Sigmoid colon (tissue), 7 donors: Measurements from ENCODE around the gene TMEM179. TPM values are rescaled to one million over a fixed set of nuclear protein-coding genes. Genes with fewer than 3 reads are reported as not detected.

Source experiments
- DNase-seq: peaks from one replicate; pipeline ENCODE4 v3.0.0-alpha.2; 2019
- H3K27ac ChIP-seq, 4 donors: fragments of 200-600 bp; sonication (generic); one replicate each; pipeline ENCODE4 v1.5.1; 2016 to 2019; ENCODE audit warnings: mild to moderate bottlenecking in 1 of 4
- H3K27me3 ChIP-seq, 3 donors: fragments of 200-600 bp; sonication (generic); one replicate each; pipeline ENCODE4 v1.5.1; 2019; ENCODE audit warnings: mild to moderate bottlenecking in 1 of 3
- H3K36me3 ChIP-seq, 4 donors: fragments of 200-600 bp; sonication (generic); one replicate each; pipeline ENCODE4 v1.5.1; 2016 to 2019
- H3K4me1 ChIP-seq, 4 donors: fragments of 200-600 bp; sonication (generic); one replicate each; pipeline ENCODE4 v1.5.1; 2017 to 2019
- H3K4me3 ChIP-seq, 4 donors: fragments of 200-600 bp; sonication (generic); one replicate each; pipeline ENCODE4 v1.5.1; 2017 to 2019; ENCODE audit warnings: mild to moderate bottlenecking in 2 of 4, moderate library complexity in 1 of 4
- H3K9me3 ChIP-seq, 4 donors: fragments of 200-600 bp in 3 of 4; sonication (generic) in 3 of 4; one replicate each; pipeline versions ENCODE4 v1.5.1 to v1.6.1; 2013 to 2019
- CTCF ChIP-seq, 4 experiments: fragments of 450-650 bp in 3 of 4; fragments of 200-600 bp in 1 of 4; IDR thresholded peaks; one replicate each; pipeline ENCODE4 v1.5.1; 2016 to 2019; ENCODE audit warnings: antibody characterized with exemption in 4 of 4, mild to moderate bottlenecking in 3 of 4, moderate library complexity in 2 of 4
- EP300 ChIP-seq, 4 donors: sonication (generic); formaldehyde crosslinking; IDR thresholded peaks; one replicate each; pipeline ENCODE4 v1.6.1; 2017; ENCODE audit warnings: antibody characterized with exemption in 4 of 4
- POLR2A ChIP-seq, 2 donors: fragments of 450-650 bp; IDR thresholded peaks; one replicate each; pipeline ENCODE4 v1.6.1; 2016; ENCODE audit warnings: antibody characterized with exemption in 2 of 2, mild to moderate bottlenecking in 2 of 2, moderate library complexity in 2 of 2
- POLR2AphosphoS5 ChIP-seq, 4 donors: sonication (generic); formaldehyde crosslinking; IDR thresholded peaks; one replicate each; pipeline ENCODE4 v1.6.1; 2017; ENCODE audit warnings: antibody characterized with exemption in 4 of 4
- WGBS, 2 donors: extraction: QIAGEN DNeasy Blood & Tissue Kit; methylation state at CpG; one replicate each; pipeline ENCODE4 v1.1.7; 2013; 5-methylcytosine and 5-hydroxymethylcytosine counted together
- intact Hi-C: fragments of 100-400 bp; cut with DNase I; formaldehyde crosslinking; loops from one replicate; pipeline ENCODE4 v1.15.1; 2023
- polyA plus RNA-seq, 3 donors: library from polyadenylated mRNA; stranded (reverse); fragments of 200-250 nt; gene quantifications; one replicate each; pipeline ENCODE4 v1.2.3, GENCODE V29; 2013
- total RNA-seq, 4 donors: library from RNA; depleted of rRNA; stranded (reverse); fragments of >200 nt; gene quantifications; one replicate each; pipeline ENCODE4 v1.1.0, GENCODE V29; 2016
- donor health status: healthy with polysubstance abuse.
- donor health status: Bipolar disorder and iron deficiency.
- donor health status: healthy.

The TMEM179 gene
- total and polyA plus RNA-seq, 7 donors, result 1.4 to 5.4 (median 4.1) TPM; not detected in 2

- no peaks in the 10 kb centered on the region for H3K4me1 ChIP-seq
- no peaks in the 10 kb centered on the region for H3K36me3 ChIP-seq
- TF ChIP-seq POLR2AphosphoS5 (IDR thresholded peaks at IDR 0.05) (no peak), CTCF (IDR thresholded peaks at IDR 0.05) (no peak), EP300 (IDR thresholded peaks at IDR 0.05) (no peak), POLR2A (IDR thresholded peaks at IDR 0.05) (no peak)
- WGBS, 2 donors, result 49 to 78% methylated on average over 3 of the region's 3 CpGs
- no peaks in the 10 kb centered on the region for H3K9me3 ChIP-seq
- intact Hi-C loops, result no loop called here
- H3K4me3 ChIP-seq, result no peak overlapping the region
- H3K27me3 ChIP-seq, result peaks cover 0 to 10% (median 5%) of the 10 kb centered on the region in 3 donors
- H3K27ac ChIP-seq, result no peak overlapping the region
- DNase-seq, result no peak
Observed at GRCh38 chr14:104592292-104592672, 12.3 kb downstream of the TMEM179 start.

DNA sequence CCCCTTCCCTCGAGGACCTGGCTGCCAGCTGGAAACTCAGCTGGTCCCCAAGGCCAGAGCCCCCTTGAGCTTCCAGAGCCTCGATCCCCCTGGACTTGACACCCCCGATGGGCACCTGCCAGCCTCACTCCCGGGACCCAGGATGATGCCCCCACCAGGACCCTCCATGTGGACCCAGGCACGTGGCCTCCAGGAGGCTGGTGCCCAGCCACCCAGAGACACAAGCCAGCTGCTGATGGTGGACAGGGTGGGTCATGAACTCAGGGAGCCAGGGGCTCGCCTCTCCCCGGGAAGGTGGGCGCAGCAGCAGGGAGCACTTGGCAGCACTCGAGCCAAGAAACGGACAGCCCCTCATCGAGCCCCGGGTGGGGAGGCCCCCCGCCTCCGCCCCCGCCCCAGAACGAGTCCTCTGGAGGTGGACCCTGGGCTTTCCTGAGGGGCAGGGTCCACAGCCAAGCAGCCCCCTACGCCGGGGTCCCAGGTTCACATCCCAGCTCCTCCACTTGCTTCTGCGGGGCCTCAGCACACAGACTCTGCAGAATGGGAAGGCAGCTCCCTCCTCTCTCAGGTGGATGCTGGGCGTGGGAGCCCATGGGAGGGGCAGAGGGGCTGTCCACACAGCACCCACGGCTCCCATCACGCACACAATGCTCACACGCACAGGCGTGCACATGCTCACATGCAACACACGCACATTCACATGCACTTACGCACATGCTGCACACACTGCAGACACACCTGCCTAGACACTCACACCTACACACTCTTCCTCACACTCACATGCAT is 12.9 kb downstream of the TMEM179 start:
- peaks cover 0 to 9% (median under 1%) of the 10 kb centered on the region in 3 donors for H3K27me3 ChIP-seq
- intact Hi-C loops, result no loop called here
- 73 to 86% methylated on average over 26 of the region's 26 CpGs for WGBS, 2 donors

DNA sequence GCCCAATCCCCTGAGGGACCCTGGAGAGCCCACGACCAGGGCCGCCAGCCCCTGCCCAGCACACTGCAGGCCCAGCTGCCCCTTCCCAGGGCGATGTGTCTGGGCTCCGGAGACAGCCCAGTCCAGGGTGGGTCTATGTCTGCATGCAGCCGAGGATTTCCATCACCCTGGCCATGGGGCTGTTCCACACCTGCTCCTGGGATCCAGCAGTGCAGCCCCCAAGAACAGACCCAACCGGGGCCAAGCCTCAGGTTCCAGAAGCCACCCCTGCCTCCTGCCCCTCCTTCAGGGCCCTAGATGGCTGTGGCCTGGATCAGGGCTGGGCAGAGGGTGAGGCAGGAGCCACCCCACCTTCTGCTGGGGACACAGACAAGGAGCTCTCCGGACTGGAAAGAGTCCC is 13.5 kb downstream of the TMEM179 start:
- DNase-seq, result no peak
- Histone ChIP-seq H3K4me3 (no peak overlapping the region), H3K27ac (no peak overlapping the region), H3K4me1 (no peaks in the 10 kb centered on the region), H3K36me3 (no peaks in the 10 kb centered on the region), H3K27me3 (peaks cover 0 to 2% (median 0%) of the 10 kb centered on the region in 3 donors), H3K9me3 (no peaks in the 10 kb centered on the region)
- no peak for TF ChIP-seq POLR2AphosphoS5 (IDR thresholded peaks at IDR 0.05)
- TF ChIP-seq CTCF (IDR thresholded peaks at IDR 0.05), result no peak
- no peak for TF ChIP-seq EP300 (IDR thresholded peaks at IDR 0.05)
- TF ChIP-seq POLR2A (IDR thresholded peaks at IDR 0.05), result no peak
- WGBS, 2 donors, result 63 to 72% methylated on average over 7 of the region's 7 CpGs
- intact Hi-C loops, result no loop called here

More for the DNA sequence above, 12.9 kb downstream of the TMEM179 start:
- H3K4me3 ChIP-seq, result no peak overlapping the region
- no peaks in the 10 kb centered on the region for H3K9me3 ChIP-seq
- H3K36me3 ChIP-seq, result no peaks in the 10 kb centered on the region
- no peak overlapping the region for H3K27ac ChIP-seq
- DNase-seq, result no peak
- TF ChIP-seq POLR2A (IDR thresholded peaks at IDR 0.05), result no peak
- no peak for TF ChIP-seq EP300 (IDR thresholded peaks at IDR 0.05)
- TF ChIP-seq CTCF (IDR thresholded peaks at IDR 0.05), result no peak
- TF ChIP-seq POLR2AphosphoS5 (IDR thresholded peaks at IDR 0.05), result no peak
- H3K4me1 ChIP-seq, result no peaks in the 10 kb centered on the region

- TF ChIP-seq CTCF (IDR thresholded peaks at IDR 0.05) (no peak), POLR2A (IDR thresholded peaks at IDR 0.05) (no peak), POLR2AphosphoS5 (IDR thresholded peaks at IDR 0.05) (no peak), EP300 (IDR thresholded peaks at IDR 0.05) (no peak)
- WGBS, 2 donors, result 76 to 81% methylated on average over 23 of the region's 23 CpGs
- Histone ChIP-seq H3K27ac (no peak overlapping the region), H3K4me1 (no peaks in the 10 kb centered on the region), H3K9me3 (no peaks in the 10 kb centered on the region), H3K36me3 (no peaks in the 10 kb centered on the region), H3K4me3 (no peak overlapping the region), H3K27me3 (peaks cover 0 to 4% (median 0%) of the 10 kb centered on the region in 3 donors)
- intact Hi-C loops, result no loop called here
- no peak for DNase-seq
Observed at GRCh38 chr14:104590240-104590965, 14.2 kb downstream of the TMEM179 start.
